Trophoblast cell (in vitro differentiated cells and primary cell): ENCODE results near the gene TAC4.

Experiments
- DNase-seq, 2 donors: peaks; one replicate each; pipeline ENCODE4 v3.0.0-alpha.2; 2016
- H2AFZ ChIP-seq: 2 replicates; pipeline ENCODE4 v1.6.1; 2013; ENCODE audit warnings: low read length, moderate library complexity, mild to moderate bottlenecking; ENCODE audit not compliant: insufficient read depth, poor library complexity
- H2AK5ac ChIP-seq: 2 replicates; pipeline ENCODE4 v1.6.1; 2013; ENCODE audit warnings: mild to moderate bottlenecking, low read length
- H2BK120ac ChIP-seq: 2 replicates; pipeline ENCODE4 v1.6.1; 2013; ENCODE audit warnings: low read length, mild to moderate bottlenecking, moderate library complexity; ENCODE audit not compliant: insufficient read depth, poor library complexity
- H2BK12ac ChIP-seq: 2 replicates; pipeline ENCODE4 v1.6.1; 2013; ENCODE audit warnings: mild to moderate bottlenecking, low read length, moderate library complexity
- H2BK5ac ChIP-seq: 2 replicates; pipeline ENCODE4 v1.6.1; 2013; ENCODE audit warnings: low read length, low read depth, moderate library complexity, mild to moderate bottlenecking; ENCODE audit not compliant: poor library complexity
- H3K14ac ChIP-seq: 2 replicates; pipeline ENCODE4 v1.6.1; 2013; ENCODE audit warnings: mild to moderate bottlenecking, low read length
- H3K18ac ChIP-seq: 2 replicates; pipeline ENCODE4 v1.6.1; 2013; ENCODE audit warnings: mild to moderate bottlenecking, low read length
- H3K23ac ChIP-seq: 2 replicates; pipeline ENCODE4 v1.6.1; 2013; ENCODE audit warnings: low read length
- H3K27ac ChIP-seq: 2 replicates; pipeline ENCODE4 v1.5.1; 2013; ENCODE audit warnings: low read depth, mild to moderate bottlenecking, inconsistent platforms, low read length, moderate library complexity
- H3K27me3 ChIP-seq: 2 replicates; pipeline ENCODE4 v1.6.1; 2013; ENCODE audit warnings: inconsistent platforms, mild to moderate bottlenecking, low read length, moderate library complexity; ENCODE audit not compliant: insufficient read depth
- H3K36me3 ChIP-seq, 2 experiments: 1 replicate in 1 of 2; 2 replicates in 1 of 2; pipeline ENCODE4 v1.6.1; 2013; ENCODE audit warnings: low read length in 2 of 2, mild to moderate bottlenecking in 2 of 2, moderate library complexity in 1 of 2; ENCODE audit not compliant: insufficient read depth in 2 of 2, control insufficient read depth in 1 of 2
- H3K4ac ChIP-seq: 2 replicates; pipeline ENCODE4 v1.6.1; 2013; ENCODE audit warnings: low read depth, mild to moderate bottlenecking, low read length, moderate library complexity
- H3K4me1 ChIP-seq, 2 experiments: 1 replicate in 1 of 2; 2 replicates in 1 of 2; pipeline ENCODE4 v1.6.1; 2013; ENCODE audit warnings: low read length in 2 of 2, mild to moderate bottlenecking in 2 of 2, moderate library complexity in 1 of 2; ENCODE audit not compliant: insufficient read depth in 2 of 2, control insufficient read depth in 1 of 2
- H3K4me2 ChIP-seq: 2 replicates; pipeline ENCODE4 v1.6.1; 2013; ENCODE audit warnings: inconsistent platforms, mild to moderate bottlenecking, low read length, moderate library complexity
- H3K4me3 ChIP-seq: 2 replicates; pipeline ENCODE4 v1.5.1; 2013; ENCODE audit warnings: mild to moderate bottlenecking, low read depth, low read length, inconsistent platforms
- H3K79me1 ChIP-seq: one replicate; pipeline ENCODE4 v1.6.1; 2013; ENCODE audit warnings: low read length
- H3K79me2 ChIP-seq: 2 replicates; pipeline ENCODE4 v1.6.1; 2013; ENCODE audit warnings: low read length, mild to moderate bottlenecking; ENCODE audit not compliant: control insufficient read depth, insufficient read depth, poor library complexity
- H3K9ac ChIP-seq: 2 replicates; pipeline ENCODE4 v1.6.1; 2013; ENCODE audit warnings: mild to moderate bottlenecking, low read length
- H3K9me3 ChIP-seq: 2 replicates; pipeline ENCODE4 v1.6.1; 2013; ENCODE audit warnings: low read depth, mild to moderate bottlenecking, control low read depth, inconsistent platforms, low read length; ENCODE audit not compliant: insufficient read depth
- H4K12ac ChIP-seq: 2 replicates; pipeline ENCODE4 v1.6.1; 2013; ENCODE audit warnings: low read depth, mild to moderate bottlenecking, low read length, moderate library complexity
- H4K8ac ChIP-seq: 2 replicates; pipeline ENCODE4 v1.6.1; 2013; ENCODE audit warnings: low read depth, mild to moderate bottlenecking, low read length, moderate library complexity
- H4K91ac ChIP-seq: one replicate; pipeline ENCODE4 v1.6.1; 2013; ENCODE audit warnings: low read depth, mild to moderate bottlenecking, low read length, moderate library complexity
- WGBS: extraction: QIAGEN DNeasy Blood & Tissue Kit; methylation state at CpG from one replicate; pipeline ENCODE4 v1.1.7; 2013; ENCODE audit warnings: missing lambda C conversion rate; ENCODE audit not compliant: insufficient read length, insufficient coverage; ENCODE audit errors: extremely low coverage; 5-methylcytosine and 5-hydroxymethylcytosine counted together

TAC4 gene

DNA sequence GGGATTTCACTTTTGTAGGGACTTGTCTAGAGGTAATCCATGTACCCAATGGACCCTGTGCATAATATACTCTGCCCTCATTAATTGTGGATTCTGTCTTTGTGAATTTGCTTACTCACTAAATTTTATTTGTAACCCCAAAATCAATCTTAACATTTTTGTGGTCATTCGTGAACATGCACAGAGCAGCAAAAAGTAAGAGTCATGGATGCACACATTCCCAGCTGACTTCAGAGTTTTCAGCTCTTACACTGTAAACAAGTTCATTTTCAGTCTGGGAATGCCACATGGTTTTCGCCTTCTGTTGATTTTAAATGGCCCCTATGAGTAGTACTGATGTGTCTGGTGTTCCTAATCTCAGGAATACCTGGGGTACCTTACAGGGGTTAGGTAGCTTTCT is 24.3 kb downstream of the TAC4 start:
- WGBS, result no CpG with 5 or more reads among the region's 2 CpGs
- H2AK5ac ChIP-seq, result no peak overlapping the region
- H2AFZ ChIP-seq, result no peak overlapping the region
- no peak overlapping the region for H2BK12ac ChIP-seq
- H3K9ac ChIP-seq, result no peak overlapping the region
- H3K18ac ChIP-seq, result no peak overlapping the region
- no peak overlapping the region for H3K4ac ChIP-seq
- H4K8ac ChIP-seq, result no peak overlapping the region
- H3K4me2 ChIP-seq, result no peak overlapping the region
- peaks cover 2 to 4% of the 10 kb centered on the region in 2 experiments for H3K4me1 ChIP-seq
- no peak for DNase-seq
- H3K14ac ChIP-seq, result no peak overlapping the region
- H3K36me3 ChIP-seq, result peaks cover 16 to 27% of the 10 kb centered on the region in 2 experiments
- H3K27ac ChIP-seq, result no peak overlapping the region
- H2BK120ac ChIP-seq, result no peak overlapping the region
- no peak overlapping the region for H4K12ac ChIP-seq
- H3K9me3 ChIP-seq, result no peaks in the 10 kb centered on the region
- peaks cover 1% of the 10 kb centered on the region for H3K79me1 ChIP-seq
- no peaks in the 10 kb centered on the region for H3K27me3 ChIP-seq
- no peak overlapping the region for H2BK5ac ChIP-seq
- no peaks in the 10 kb centered on the region for H3K79me2 ChIP-seq
- no peak overlapping the region for H3K23ac ChIP-seq
- H4K91ac ChIP-seq, result no peak overlapping the region
- H3K4me3 ChIP-seq, result no peak overlapping the region

DNA sequence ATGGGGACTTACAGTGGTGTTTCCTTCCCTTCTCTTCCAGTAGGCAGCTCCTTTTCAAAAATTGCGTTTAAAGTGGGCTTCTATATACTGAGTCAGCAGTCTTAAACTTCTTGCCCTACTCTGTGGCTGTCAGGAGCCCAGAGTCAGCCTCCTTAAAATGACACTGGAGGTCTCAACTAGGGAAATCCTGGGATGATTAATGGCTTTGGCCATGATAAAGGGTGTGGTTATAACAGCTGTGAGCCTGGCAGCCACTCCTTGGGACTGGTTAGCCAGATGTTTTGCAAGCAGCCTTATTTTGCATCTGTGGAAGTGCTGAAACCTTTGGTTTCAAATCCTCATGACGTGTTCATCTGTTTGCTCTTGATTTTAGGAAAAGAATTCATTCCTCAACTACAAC is 25.0 kb downstream of the TAC4 start:
- peaks cover 20 to 32% of the 10 kb centered on the region in 2 experiments for H3K36me3 ChIP-seq
- no peak overlapping the region for H3K18ac ChIP-seq
- H2AK5ac ChIP-seq, result no peak overlapping the region
- H2BK5ac ChIP-seq, result no peak overlapping the region
- H3K27ac ChIP-seq, result no peak overlapping the region
- no peak overlapping the region for H2BK12ac ChIP-seq
- H3K4ac ChIP-seq, result no peak overlapping the region
- peaks cover 2 to 4% of the 10 kb centered on the region in 2 experiments for H3K4me1 ChIP-seq
- H3K14ac ChIP-seq, result no peak overlapping the region
- H4K91ac ChIP-seq, result no peak overlapping the region
- H2AFZ ChIP-seq, result no peak overlapping the region
- no peak overlapping the region for H4K12ac ChIP-seq
- WGBS, result no CpG with 5 or more reads among the region's 2 CpGs
- H3K79me2 ChIP-seq, result no peaks in the 10 kb centered on the region
- no peak overlapping the region for H3K23ac ChIP-seq
- no peaks in the 10 kb centered on the region for H3K9me3 ChIP-seq
- DNase-seq, result no peak
- H3K4me3 ChIP-seq, result no peak overlapping the region
- H3K79me1 ChIP-seq, result peaks cover 1% of the 10 kb centered on the region
- H3K4me2 ChIP-seq, result no peak overlapping the region
- H4K8ac ChIP-seq, result no peak overlapping the region
- H3K27me3 ChIP-seq, result no peaks in the 10 kb centered on the region
- no peak overlapping the region for H3K9ac ChIP-seq
- H2BK120ac ChIP-seq, result no peak overlapping the region

DNA sequence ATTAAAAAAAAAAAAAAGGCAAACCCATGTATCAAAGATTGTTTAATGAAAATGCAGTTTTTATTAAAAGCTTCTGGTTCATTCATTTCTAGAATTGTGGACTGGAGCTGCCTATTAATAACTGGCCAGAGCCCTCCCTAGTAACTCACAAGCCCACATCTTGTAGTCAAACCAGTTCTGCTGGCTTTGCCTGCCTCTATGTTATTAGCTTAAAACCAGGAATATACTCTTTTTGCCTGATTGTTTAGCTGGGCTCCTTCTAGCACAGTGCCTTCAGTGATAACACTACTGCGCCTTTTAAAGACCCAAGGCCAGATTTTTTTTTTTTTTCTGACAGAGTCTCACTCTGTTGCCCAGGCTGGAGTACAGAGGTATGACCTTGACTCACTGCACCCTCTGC is 26.0 kb downstream of the TAC4 start:
- H3K9me3 ChIP-seq, result no peaks in the 10 kb centered on the region

DNA sequence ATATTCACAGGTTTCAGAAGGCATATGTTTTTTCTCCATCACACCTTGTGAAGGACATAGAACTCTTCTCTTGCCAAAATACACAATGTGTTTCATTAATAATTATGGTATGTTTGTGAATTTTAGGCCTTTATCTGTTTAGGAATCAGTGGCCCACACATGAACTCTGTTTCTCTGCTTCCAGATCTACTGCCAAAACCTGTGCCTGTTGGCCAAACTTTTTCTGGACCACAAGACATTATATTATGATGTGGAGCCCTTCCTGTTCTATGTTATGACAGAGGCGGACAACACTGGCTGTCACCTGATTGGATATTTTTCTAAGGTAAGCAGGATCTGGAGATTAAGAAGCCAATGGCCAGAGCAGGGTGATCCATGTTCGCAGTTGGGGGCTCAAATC is 26.4 kb downstream of the TAC4 start:
- H2AFZ ChIP-seq, result no peak overlapping the region
- no peak overlapping the region for H3K14ac ChIP-seq
- H3K9me3 ChIP-seq, result no peaks in the 10 kb centered on the region
- H4K12ac ChIP-seq, result no peak overlapping the region
- peaks cover 1% of the 10 kb centered on the region for H3K79me1 ChIP-seq
- no peak overlapping the region for H3K23ac ChIP-seq
- peaks cover 2 to 7% of the 10 kb centered on the region in 2 experiments for H3K4me1 ChIP-seq
- H3K79me2 ChIP-seq, result no peaks in the 10 kb centered on the region
- no peak overlapping the region for H2BK12ac ChIP-seq
- H3K9ac ChIP-seq, result no peak overlapping the region
- H2BK5ac ChIP-seq, result no peak overlapping the region
- H3K27ac ChIP-seq, result no peak overlapping the region
- no peak overlapping the region for H4K8ac ChIP-seq
- H3K36me3 ChIP-seq, result peaks cover 18 to 29% of the 10 kb centered on the region in 2 experiments
- no peak overlapping the region for H3K4me3 ChIP-seq
- no peak overlapping the region for H2AK5ac ChIP-seq
- no peak overlapping the region for H3K18ac ChIP-seq
- no peak for DNase-seq
- no peak overlapping the region for H2BK120ac ChIP-seq
- no peak overlapping the region for H4K91ac ChIP-seq
- no peaks in the 10 kb centered on the region for H3K27me3 ChIP-seq
- no CpG with 5 or more reads among the region's 2 CpGs for WGBS
- no peak overlapping the region for H3K4me2 ChIP-seq
- H3K4ac ChIP-seq, result no peak overlapping the region

More for the DNA sequence above, 26.0 kb downstream of the TAC4 start:
- Histone ChIP-seq H3K18ac (no peak overlapping the region), H3K14ac (peak overlapping the region; percentile 42), H4K91ac (no peak overlapping the region), H4K12ac (no peak overlapping the region), H3K4me2 (peak overlapping the region; percentile 30), H3K79me2 (no peaks in the 10 kb centered on the region), H2BK120ac (no peak overlapping the region), H2AK5ac (no peak overlapping the region), H3K4me3 (no peak overlapping the region), H3K27me3 (no peaks in the 10 kb centered on the region), H2AFZ (no peak overlapping the region), H3K23ac (no peak overlapping the region), H3K36me3 (peaks cover 18 to 29% of the 10 kb centered on the region in 2 experiments), H3K79me1 (peaks cover 1% of the 10 kb centered on the region), H3K27ac (peak overlapping the region; percentile 58), H3K4ac (no peak overlapping the region), H3K9ac (no peak overlapping the region), H2BK12ac (no peak overlapping the region), H3K4me1 (peaks cover 2 to 4% of the 10 kb centered on the region in 2 experiments), H4K8ac (no peak overlapping the region), H2BK5ac (no peak overlapping the region)
- WGBS, result no CpG with 5 or more reads among the region's 1 CpG
- DNase-seq, result peak; percentile 74 to 86
